Heart left ventricle (tissue), 13 donors: ENCODE results near the gene DOCK2.

Experiments used
- CTCF ChIP-seq, 12 donors: fragments of 200-600 bp; sonication (generic) in 4 of 12; IDR thresholded peaks; one replicate each; pipeline versions ENCODE4 v1.5.0 to v1.8.0; 2018 to 2022; ENCODE audit warnings: antibody characterized with exemption in 12 of 12, mild to moderate bottlenecking in 5 of 12
- POLR2A ChIP-seq, 2 donors: fragments of 450-650 bp; IDR thresholded peaks; one replicate each; pipeline ENCODE4 v1.6.1; 2017; ENCODE audit warnings: antibody characterized with exemption in 2 of 2, mild to moderate bottlenecking in 2 of 2, moderate library complexity in 2 of 2
- donor health status: ischemic (EF 13 %, LVEDD 7.1; RV severe dilation, severe dysfunction).
- donor health status: DM: no; HTN: yes; CAD: no.
- donor health status: DM: no; HTN: no; CAD: no.
- donor health status: ischemic (EF 25% LVEDD 6.9; RV normal size, moderate dysfunction).
- donor health status: ischemic (EF 25% LVEDD 5.7; RV mildly dilated, moderate dysfunction).
- donor health status: ischemic (EF 35%, LVEDD 5.7; RV mildly dilated, moderate dysfunction).
- donor health status: nonischemic (EF 11% LVEDD 7.7; RV severe dilation, severe dysfunction).
- donor health status: DM: yes; HTN: yes; CAD: no.
- donor health status: PGD.
- donor health status: ischemic (EF 29% LVEDD 5.4; RV normal size, mild dysfunction).
- donor health status: nonischemic (EF 23%, LVEDD 6.1; RV moderate dilation, normal function).

GRCh38 chr5:170000155-170000554 lies 363.1 kb downstream of the DOCK2 start:
- TF ChIP-seq CTCF (IDR thresholded peaks at IDR 0.05) (no peak), POLR2A (IDR thresholded peaks at IDR 0.05) (no peak)
